GM12891 (cell line): ENCODE results near the gene CFAP61.

Experiments used
- DNase-seq: peaks from one replicate; pipeline ENCODE4 v3.0.0; 2011; ENCODE audit warnings: low spot score; ENCODE audit not compliant: insufficient read length
- FAIRE-seq: peaks from 2 replicates; lab custom pipeline; 2011; peaks lifted over from hg19 to GRCh38; lab: Jason Lieb, UNC
- PAX5 ChIP-seq: IDR thresholded peaks from 2 replicates; pipeline ENCODE4 v1.6.1; 2011; ENCODE audit warnings: low read length, moderate library complexity, mild to moderate bottlenecking; ENCODE audit not compliant: insufficient read depth, severe bottlenecking
- POLR2A ChIP-seq: IDR thresholded peaks from 2 replicates; pipeline ENCODE4 v1.6.1; 2011; ENCODE audit warnings: low read depth, low read length, control low read depth
- POLR2AphosphoS5 ChIP-seq: IDR thresholded peaks from 2 replicates; pipeline ENCODE4 v1.6.1; 2011; ENCODE audit warnings: low read depth, low read length, control low read depth
- POU2F2 ChIP-seq: IDR thresholded peaks from 2 replicates; pipeline ENCODE4 v1.6.1; 2011; ENCODE audit warnings: low read depth, mild to moderate bottlenecking, control low read depth, low read length, moderate library complexity
- SPI1 ChIP-seq: IDR thresholded peaks from 2 replicates; pipeline ENCODE4 v1.6.1; 2011; ENCODE audit warnings: low read depth, low read length, control low read depth
- TAF1 ChIP-seq: IDR thresholded peaks from 2 replicates; pipeline ENCODE4 v1.6.1; 2011; ENCODE audit warnings: low read depth, low read length, control low read depth

CFAP61 gene

GRCh38 chr20:20205141-20205861 is 153.0 kb downstream of the CFAP61 start:
- DNase-seq: no peak
- no peak for FAIRE-seq
- TF ChIP-seq POU2F2 (no peak), POLR2A (no peak), TAF1 (no peak), SPI1 (no peak), PAX5 (no peak), POLR2AphosphoS5 (no peak)

GRCh38 chr20:20205862-20206236 is 153.5 kb downstream of the CFAP61 start:
- DNase-seq: no peak
- no peak for FAIRE-seq
- no peak for TF ChIP-seq PAX5
- TF ChIP-seq POLR2A: no peak
- TF ChIP-seq SPI1: no peak

- TF ChIP-seq TAF1 (no peak), PAX5 (no peak), POLR2AphosphoS5 (no peak), POU2F2 (no peak), SPI1 (no peak), POLR2A (no peak)
- FAIRE-seq: no peak
Observed at GRCh38 chr20:20206788-20207187, 154.5 kb downstream of the CFAP61 start.

DNA sequence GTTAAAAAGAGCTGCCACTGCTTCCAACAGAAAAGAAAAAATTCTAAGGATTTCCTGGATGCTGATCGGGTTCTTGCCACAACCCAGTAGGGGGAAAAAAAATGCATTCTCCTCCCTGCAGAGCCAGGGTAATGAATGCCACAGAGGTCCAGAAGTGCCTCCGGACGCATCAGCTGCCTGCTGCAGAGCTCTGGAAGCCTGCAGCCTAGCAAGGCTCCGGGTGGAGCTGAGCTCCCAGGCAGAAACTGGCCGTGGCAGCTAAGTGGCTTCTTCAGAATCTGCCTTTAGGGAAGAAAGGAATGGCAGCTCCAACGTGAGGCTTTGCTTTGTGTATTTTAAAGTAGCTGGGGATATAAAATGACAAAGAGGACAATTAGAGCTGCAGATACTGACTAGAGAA is 155.0 kb downstream of the CFAP61 start:
- TF ChIP-seq POU2F2 (no peak), PAX5 (no peak), POLR2AphosphoS5 (no peak), TAF1 (no peak), POLR2A (no peak), SPI1 (no peak)
- DNase-seq (no peak), FAIRE-seq (no peak)

More at GRCh38 chr20:20206788-20207187, 154.5 kb downstream of the CFAP61 start:
- no peak for DNase-seq

- peak; percentile 63 for FAIRE-seq
- DNase-seq: no peak
- TF ChIP-seq SPI1: no peak
- TF ChIP-seq POU2F2: 0 out of 2 replicates have a peak, but pooled peaks have one; percentile 10
- no peak for TF ChIP-seq POLR2AphosphoS5
- no peak for TF ChIP-seq POLR2A
- TF ChIP-seq TAF1: no peak
Observed at GRCh38 chr20:20207872-20208271, 155.5 kb downstream of the CFAP61 start.

DNA sequence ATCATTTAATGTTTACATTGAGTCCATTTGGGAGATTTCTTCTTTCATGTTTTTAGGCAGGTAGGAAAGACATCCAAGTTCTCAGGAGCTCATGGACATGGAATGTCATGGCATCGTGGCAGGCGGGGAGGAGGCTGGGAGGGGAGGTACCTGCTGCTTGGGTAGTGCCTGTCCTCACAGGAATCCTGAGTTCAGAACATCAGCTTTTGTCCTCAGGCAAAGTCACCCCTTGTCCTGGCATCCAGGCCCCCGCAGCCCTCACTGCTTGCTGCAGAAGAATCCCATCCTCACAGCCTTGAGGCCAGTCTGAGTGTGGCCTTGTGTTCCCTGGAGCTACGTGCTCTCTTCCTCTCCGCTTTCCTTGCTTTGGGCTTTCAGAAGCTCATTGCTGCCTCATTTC is 157.4 kb downstream of the CFAP61 start:
- TF ChIP-seq TAF1 (no peak), POU2F2 (no peak), POLR2A (no peak), POLR2AphosphoS5 (no peak), SPI1 (no peak), PAX5 (no peak)
- FAIRE-seq (no peak), DNase-seq (no peak)

- FAIRE-seq (no peak), DNase-seq (no peak)
Observed at GRCh38 chr20:20210327-20210726, 158.0 kb downstream of the CFAP61 start.

GRCh38 chr20:20210943-20211273 is 158.6 kb downstream of the CFAP61 start:
- TF ChIP-seq POU2F2 (no peak), POLR2A (no peak)
- DNase-seq (no peak), FAIRE-seq (no peak)

More at GRCh38 chr20:20210327-20210726, 158.0 kb downstream of the CFAP61 start:
- TF ChIP-seq POLR2A (no peak), TAF1 (no peak), PAX5 (no peak), POLR2AphosphoS5 (no peak), POU2F2 (no peak), SPI1 (no peak)

DNA sequence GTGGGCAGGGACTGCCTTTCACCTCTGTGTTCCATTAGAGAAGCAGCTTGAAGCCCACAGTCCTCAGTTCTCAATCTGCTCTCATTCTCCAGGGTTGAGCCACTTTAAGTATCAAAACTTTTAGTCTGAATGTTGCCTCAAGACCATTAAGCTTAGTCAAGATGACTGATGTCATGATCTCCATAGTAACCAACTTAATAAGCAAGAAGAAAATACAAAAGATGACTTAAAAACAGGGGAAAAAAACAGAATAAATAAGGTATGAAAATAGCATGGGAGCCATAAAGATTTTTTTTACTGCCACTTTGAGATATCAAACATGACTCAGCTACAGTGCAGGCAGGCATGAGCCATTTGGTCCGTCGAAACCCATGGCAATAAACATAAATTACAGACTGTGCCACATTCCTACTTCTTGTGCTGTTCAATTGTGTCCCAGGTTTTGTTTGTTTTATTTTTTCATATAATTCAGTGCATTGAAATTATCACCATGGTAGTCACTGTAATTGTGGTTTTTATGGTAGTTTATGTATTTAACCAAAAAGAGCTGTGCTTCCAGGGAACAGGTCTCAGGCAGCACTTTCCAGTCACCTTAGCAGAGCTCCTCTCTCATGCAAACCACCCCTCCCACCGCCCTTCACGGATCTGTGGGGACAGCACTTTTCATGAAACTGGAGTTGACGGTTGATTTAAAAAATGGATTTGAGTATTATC is 159.1 kb downstream of the CFAP61 start:
- TF ChIP-seq SPI1 (no peak), TAF1 (no peak), POLR2AphosphoS5 (no peak)
- no peak for DNase-seq
- FAIRE-seq: no peak

DNA sequence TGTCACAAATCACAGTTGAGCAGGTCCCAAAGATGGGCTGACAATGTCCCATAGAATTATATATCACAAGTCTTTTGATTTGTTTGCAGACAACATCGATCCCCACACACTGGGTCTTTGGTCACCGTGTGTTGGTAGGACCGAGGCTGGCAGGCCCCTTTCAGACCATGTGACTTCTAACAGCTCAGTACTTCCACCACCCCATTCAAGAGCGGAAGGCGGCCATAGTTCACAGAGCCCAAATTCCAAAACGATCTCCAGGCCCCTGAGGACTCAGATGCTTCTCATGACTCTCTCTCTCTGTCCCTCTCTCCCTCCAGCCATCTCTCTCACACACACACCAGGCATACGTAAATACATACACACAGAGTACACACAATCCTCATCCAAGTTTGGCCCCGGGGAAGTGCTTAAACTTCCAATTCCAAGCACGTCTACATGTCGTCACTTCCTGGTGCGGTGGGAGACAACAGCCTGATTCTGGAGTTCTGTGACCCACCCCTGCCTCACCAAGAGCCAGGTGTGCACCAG is 159.7 kb downstream of the CFAP61 start:
- DNase-seq (no peak), FAIRE-seq (no peak)
- no peak for TF ChIP-seq SPI1
- TF ChIP-seq PAX5: no peak
- no peak for TF ChIP-seq TAF1
- TF ChIP-seq POLR2AphosphoS5: no peak
- no peak for TF ChIP-seq POU2F2
- TF ChIP-seq POLR2A: no peak
